HepG2 (cell line): ENCODE data around the gene PPP4R4. TPM values are rescaled to one million over a fixed set of nuclear protein-coding genes. Genes with fewer than 3 reads are reported as not detected.

ENCODE experiments used
- ATF6 ChIP-seq: sonication (generic); formaldehyde crosslinking; conservative IDR thresholded peaks from 2 replicates; pipeline ENCODE4 v1.4.0; 2020; ENCODE audit warnings: missing genetic modification reagents
- BCLAF1 ChIP-seq: fragments of 450-650 bp; IDR thresholded peaks from 2 replicates; pipeline ENCODE4 v1.6.1; 2017; ENCODE audit warnings: mild to moderate bottlenecking
- CEBPB ChIP-seq: IDR thresholded peaks from 2 replicates; pipeline ENCODE4 v1.6.1; 2011; ENCODE audit warnings: low read depth, low read length, improper control_type of control experiment, borderline replicate concordance
- GPN1 ChIP-seq: sonication (generic); formaldehyde crosslinking; IDR thresholded peaks from 2 replicates; pipeline ENCODE4 v1.5.1; 2020; ENCODE audit warnings: missing genetic modification reagents, borderline replicate concordance
- HNRNPL ChIP-seq: fragments of 200-400 bp; formaldehyde crosslinking; IDR thresholded peaks from 2 replicates; pipeline ENCODE4 v1.6.1; 2017; ENCODE audit warnings: mild to moderate bottlenecking, low read depth, low read length
- ISX ChIP-seq: sonication (generic); formaldehyde crosslinking; conservative IDR thresholded peaks from 2 replicates; pipeline ENCODE4 v1.5.0; 2020; ENCODE audit warnings: missing genetic modification reagents
- JARID2 ChIP-seq: sonication (generic); formaldehyde crosslinking; IDR thresholded peaks from 2 replicates; pipeline ENCODE4 v1.8.1; 2023; ENCODE audit warnings: missing genetic modification reagents, inconsistent platforms; ENCODE audit not compliant: insufficient replicate concordance
- KLF6 ChIP-seq: IDR thresholded peaks from 2 replicates; pipeline ENCODE4 v1.8.0; 2016; ENCODE audit warnings: missing biosample characterization, missing genetic modification reagents
- PAWR ChIP-seq: sonication (generic); formaldehyde crosslinking; IDR thresholded peaks from 2 replicates; pipeline ENCODE4 v1.4.0; 2020; ENCODE audit warnings: missing genetic modification reagents, mild to moderate bottlenecking, borderline replicate concordance
- SOX13 ChIP-seq, 3 experiments: fragments of 450-650 bp in 1 of 3; sonication (generic) in 1 of 3; formaldehyde crosslinking in 1 of 3; IDR thresholded peaks in 2 of 3; conservative IDR thresholded peaks in 1 of 3; 2 replicates each; pipeline versions ENCODE4 v1.5.0 to v1.6.1; 2016 to 2020; ENCODE audit warnings: antibody characterized with exemption in 1 of 3, mild to moderate bottlenecking in 1 of 3, missing compliant biosample characterization in 1 of 3, missing genetic modification reagents in 1 of 3, moderate library complexity in 1 of 3
- XRCC5 ChIP-seq: fragments of 200-400 bp; formaldehyde crosslinking; optimal IDR thresholded peaks from 2 replicates; pipeline ENCODE3; 2017; ENCODE audit warnings: mild to moderate bottlenecking, low read length
- ZC3H4 ChIP-seq: sonication (generic); formaldehyde crosslinking; IDR thresholded peaks from 2 replicates; pipeline ENCODE4 v1.4.0; 2020; ENCODE audit warnings: missing genetic modification reagents, borderline replicate concordance
- ZFP36L2 ChIP-seq: sonication (generic); formaldehyde crosslinking; IDR thresholded peaks from 2 replicates; pipeline ENCODE4 v1.4.0; 2020; ENCODE audit warnings: missing genetic modification reagents
- ZFX ChIP-seq: sonication (generic); formaldehyde crosslinking; IDR thresholded peaks from 2 replicates; pipeline ENCODE4 v1.4.0; 2020; ENCODE audit warnings: mild to moderate bottlenecking, low read depth, missing genetic modification reagents, moderate library complexity
- ZMAT3 ChIP-seq: sonication (generic); formaldehyde crosslinking; conservative IDR thresholded peaks from 2 replicates; pipeline ENCODE4 v1.7.0; 2021; ENCODE audit warnings: missing genetic modification reagents
- ZNF282 ChIP-seq: fragments of 450-650 bp; IDR thresholded peaks from 2 replicates; pipeline ENCODE4 v1.6.1; 2018; ENCODE audit not compliant: partially characterized antibody
- ZNF556 ChIP-seq: sonication (generic); formaldehyde crosslinking; IDR thresholded peaks from 2 replicates; pipeline ENCODE4 v1.4.0; 2020; ENCODE audit warnings: mild to moderate bottlenecking, missing genetic modification reagents, borderline replicate concordance
- ZNF557 ChIP-seq: sonication (generic); formaldehyde crosslinking; IDR thresholded peaks from 2 replicates; pipeline ENCODE4 v1.4.0; 2020; ENCODE audit warnings: missing genetic modification reagents
- ZNF558 ChIP-seq: sonication (generic); formaldehyde crosslinking; IDR thresholded peaks from 2 replicates; pipeline ENCODE4 v1.9.0; 2022; ENCODE audit warnings: mild to moderate bottlenecking, missing genetic modification reagents, borderline replicate concordance
- ZNF580 ChIP-seq: IDR thresholded peaks from 2 replicates; pipeline ENCODE4 v1.6.1; 2016; ENCODE audit warnings: low read depth, borderline replicate concordance
- ZNF784 ChIP-seq: sonication (generic); formaldehyde crosslinking; IDR thresholded peaks from 2 replicates; pipeline ENCODE4 v1.5.1; 2020; ENCODE audit warnings: missing genetic modification reagents, mild to moderate bottlenecking, borderline replicate concordance
- ZNF891 ChIP-seq: sonication (generic); formaldehyde crosslinking; IDR thresholded peaks from 2 replicates; pipeline ENCODE4 v1.5.0; 2020; ENCODE audit warnings: mild to moderate bottlenecking, missing genetic modification reagents
- ZSCAN30 ChIP-seq: sonication (generic); formaldehyde crosslinking; IDR thresholded peaks from 2 replicates; pipeline ENCODE4 v1.5.0; 2020; ENCODE audit warnings: mild to moderate bottlenecking, missing genetic modification reagents
- ZZZ3 ChIP-seq: sonication (generic); formaldehyde crosslinking; IDR thresholded peaks from 2 replicates; pipeline ENCODE4 v1.4.0; 2020; ENCODE audit warnings: missing genetic modification reagents, mild to moderate bottlenecking, borderline replicate concordance
- polyA plus RNA-seq, 8 experiments: library from polyadenylated mRNA; depleted of rRNA in 3 of 8; stranded (reverse) in 7 of 8; unstranded in 1 of 8; fragments of >200 nt; fragmentation: Illumina TruSeq in 4 of 8; extraction: Trizol in 4 of 8; gene quantifications; 2 replicates each; pipeline versions ENCODE4 v1.2.1 to v1.2.3, GENCODE V29; 2011 to 2016; ENCODE audit warnings: low read depth in 4 of 8, missing spikeins in 1 of 8, mixed read lengths in 1 of 8; ENCODE audit not compliant: insufficient read depth in 1 of 8
- total RNA-seq, 5 experiments: library from RNA; depleted of rRNA; stranded (reverse); fragments of >200 nt; fragmentation: Illumina TruSeq; extraction: Trizol; gene quantifications; 2 replicates each; pipeline ENCODE4 v1.2.3, GENCODE V29; 2016; ENCODE audit warnings: low read depth in 1 of 5

Gene PPP4R4
- total and polyA plus RNA-seq, 2 of the 13 experiments (the other 11 are each of a cell fraction or from before 2014, with no cell fraction given) = 9.5 to 19.8 TPM

- TF ChIP-seq ZNF784 (CRISPR knock-in tag) = no peak
- TF ChIP-seq HNRNPL = no peak
- TF ChIP-seq ZNF557 (CRISPR knock-in tag) = no peak
- TF ChIP-seq CEBPB = no peak
- no peak for TF ChIP-seq ISX (CRISPR knock-in tag)
- no peak for TF ChIP-seq ZSCAN30 (CRISPR knock-in tag)
- no peak for TF ChIP-seq ZC3H4 (CRISPR knock-in tag)
- no peak for TF ChIP-seq ZNF891 (CRISPR knock-in tag)
- no peak for TF ChIP-seq BCLAF1
- TF ChIP-seq ZNF282 = no peak
- TF ChIP-seq ATF6 (CRISPR knock-in tag) = no peak
- no peak for TF ChIP-seq ZNF580 (CRISPR knock-in tag)
- no peak; the same call in 1 of the 2 replicates for TF ChIP-seq ZNF558 (CRISPR knock-in tag)
- TF ChIP-seq ZFX = peak; percentile 61; the same call in 1 of the 2 replicates
- TF ChIP-seq GPN1 (CRISPR knock-in tag) = no peak
- TF ChIP-seq ZZZ3 = no peak
- 0 out of 2 replicates have a peak, but pooled peaks have one; percentile 12 for TF ChIP-seq PAWR (CRISPR knock-in tag)
- TF ChIP-seq ZNF556 (CRISPR knock-in tag) = no peak; the same call in 1 of the 2 replicates
- 0 out of 2 replicates have a peak, but pooled peaks have one; percentile 57 for TF ChIP-seq KLF6 (CRISPR knock-in tag)
- TF ChIP-seq SOX13 (IDR thresholded peaks at IDR 0.05) = no peak
- TF ChIP-seq SOX13 (CRISPR knock-in tag; conservative IDR thresholded peaks at IDR 0.05 in 1 of 2, IDR thresholded peaks at IDR 0.05 in 1 of 2) = peak in 1 of 2 experiments; percentile 78; a peak in 2 of 4 replicates
- peak; percentile 77 for TF ChIP-seq XRCC5
- TF ChIP-seq JARID2 (CRISPR knock-in tag) = peak; percentile 26
- no peak for TF ChIP-seq ZMAT3 (CRISPR knock-in tag)
- no peak for TF ChIP-seq ZFP36L2 (CRISPR knock-in tag)
These were observed 118.9 kb downstream of the PPP4R4 start, which contains the start of gene SERPINA10 (continued) for GRCh38 chr14:94292872-94293577.
